ENCODE data around the gene DISC1.

The DISC1 gene

DNA sequence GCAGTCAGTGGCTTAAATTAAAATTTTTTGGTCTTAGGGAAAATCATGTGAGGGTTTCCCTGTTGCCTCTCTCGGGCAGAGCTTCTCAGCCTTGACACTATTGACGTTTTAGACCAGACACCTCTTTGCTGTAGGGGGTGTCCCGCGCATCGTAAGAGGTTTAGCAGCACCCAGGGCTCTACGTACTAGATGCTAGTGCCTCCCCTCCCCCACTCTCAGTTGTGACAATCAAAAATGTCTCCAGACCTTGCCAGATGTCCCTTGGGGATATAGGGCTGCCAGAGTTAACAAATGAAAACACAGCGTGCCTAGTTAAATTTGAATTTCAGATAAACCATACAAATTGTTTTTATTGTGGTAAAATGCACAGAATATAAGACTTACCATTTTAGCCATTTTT is 293.3 kb downstream of the DISC1 start:
- in situ Hi-C loops (cut with MboI; ENCODE audit: low sequenced_read_pairs): no loop called here

DNA sequence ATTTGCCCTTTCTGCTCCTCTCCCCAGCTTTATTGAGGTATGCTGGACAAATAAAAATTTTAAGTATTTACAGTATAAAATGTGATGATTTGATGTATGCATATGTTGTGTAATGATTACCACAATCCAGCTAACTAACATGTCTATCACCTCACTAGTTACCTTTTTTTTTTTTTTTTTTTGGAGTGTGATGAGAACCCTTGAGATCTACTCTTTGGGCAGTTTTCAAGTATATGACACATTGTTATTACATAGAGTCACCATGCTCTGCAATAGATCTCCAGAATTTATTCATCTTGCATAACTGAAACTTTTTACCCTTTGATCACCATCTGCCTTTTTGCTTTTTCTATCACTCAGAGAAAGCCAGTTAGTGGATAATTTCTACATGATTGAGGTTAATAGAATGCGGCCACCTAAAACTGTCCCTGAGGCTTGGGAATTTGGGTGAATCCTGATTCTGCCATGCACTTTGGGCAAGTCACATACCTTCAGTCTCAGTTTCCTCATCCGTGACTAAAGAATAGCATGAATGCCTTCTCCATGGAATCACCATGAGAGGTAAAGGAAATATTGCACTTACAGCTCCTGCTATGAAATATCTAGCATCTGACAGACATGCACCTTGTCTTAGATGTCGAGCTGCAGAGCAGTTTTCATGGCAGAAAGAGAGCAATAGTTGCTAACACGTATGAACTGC is 295.2 kb downstream of the DISC1 start:
- in situ Hi-C loops (cut with MboI; ENCODE audit: low sequenced_read_pairs): no loop called here

DNA sequence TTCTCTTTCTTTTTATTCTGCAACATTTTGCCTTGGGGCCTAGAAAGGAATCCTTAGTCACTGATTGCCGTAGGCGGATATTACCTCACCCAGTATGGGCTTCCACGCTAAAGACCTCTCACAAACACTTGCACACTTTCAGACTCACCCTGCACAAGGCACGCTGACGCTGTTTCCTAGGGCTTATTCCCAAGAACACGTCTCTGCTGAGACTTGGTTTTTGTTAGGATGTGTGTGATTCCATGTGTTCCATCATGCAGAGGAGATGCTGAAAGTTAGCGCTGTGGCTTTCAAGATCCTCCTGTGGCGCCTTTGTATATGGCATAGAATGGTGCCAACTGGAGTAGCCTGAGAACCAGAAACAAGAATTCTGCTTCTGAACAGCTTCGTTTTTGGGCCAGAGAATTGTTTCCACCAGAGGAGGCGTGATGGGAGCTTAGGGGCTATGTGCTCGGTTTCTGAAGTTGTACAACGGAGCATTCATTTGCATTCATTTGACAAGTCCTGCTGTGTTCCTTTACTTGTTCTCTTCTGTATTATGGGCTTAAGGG is 297.0 kb downstream of the DISC1 start:
- in situ Hi-C loops (cut with MboI; ENCODE audit: low sequenced_read_pairs): no loop called here

DNA sequence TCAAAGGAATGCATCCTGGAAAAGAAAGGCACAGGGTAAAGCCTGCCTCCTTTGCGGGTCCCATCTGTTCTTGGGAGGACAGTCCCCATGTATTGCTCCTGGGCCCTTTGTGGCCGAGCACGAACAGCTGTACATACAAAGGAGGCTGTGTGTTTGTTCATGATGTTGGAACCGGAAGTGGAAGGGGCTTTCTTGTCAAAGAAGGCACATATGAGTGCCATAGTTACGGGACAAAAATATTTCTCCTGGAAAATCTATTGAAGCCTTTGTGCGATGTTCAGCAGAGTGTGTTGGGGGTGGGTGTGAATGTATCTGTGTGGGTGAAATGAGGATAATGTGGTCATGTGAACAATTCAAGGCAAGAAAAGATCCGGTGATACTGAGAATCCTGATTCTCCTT is 297.6 kb downstream of the DISC1 start:
- in situ Hi-C loops (cut with MboI; ENCODE audit: low sequenced_read_pairs): no loop called here

DNA sequence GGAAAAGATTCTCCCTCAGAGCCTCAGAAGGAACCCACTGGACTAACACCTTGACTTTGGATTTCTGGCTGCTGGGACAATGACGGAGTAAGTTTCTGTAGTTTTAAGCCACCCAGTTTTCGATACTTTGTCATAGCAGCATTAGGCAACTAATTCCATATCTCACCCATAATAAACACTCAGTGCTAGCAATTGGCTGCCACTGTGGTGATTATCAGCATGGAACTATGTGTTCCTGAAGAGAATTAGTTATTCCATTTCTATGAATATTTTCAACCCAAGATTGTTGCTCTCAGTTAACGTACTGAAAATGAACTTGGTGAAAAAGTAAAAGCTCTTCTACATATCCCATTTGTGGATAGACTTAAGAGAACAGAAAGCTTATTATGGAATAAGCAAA is 299.3 kb downstream of the DISC1 start:
- in situ Hi-C loops (cut with MboI; ENCODE audit: low sequenced_read_pairs): no loop called here

DNA sequence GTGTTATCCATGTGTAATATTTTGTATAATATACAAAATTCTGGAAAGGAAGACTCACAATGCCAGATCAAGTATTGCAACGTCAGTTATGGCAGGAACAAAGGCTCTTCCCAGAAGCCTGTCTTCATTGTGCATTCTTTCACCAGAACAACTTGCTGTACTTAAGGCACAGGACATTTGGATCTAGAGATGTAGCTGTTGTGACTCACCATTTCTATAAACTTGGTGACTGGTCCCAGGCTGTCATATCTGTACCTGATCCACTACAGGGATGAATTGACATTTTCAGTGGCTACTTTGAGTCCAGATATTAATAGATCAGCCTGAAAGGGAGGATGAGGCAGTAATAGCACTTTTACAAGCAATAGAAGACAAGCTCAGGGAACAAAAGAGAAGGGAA is 299.8 kb downstream of the DISC1 start:
- in situ Hi-C loops (cut with MboI; ENCODE audit: low sequenced_read_pairs): no loop called here

DNA sequence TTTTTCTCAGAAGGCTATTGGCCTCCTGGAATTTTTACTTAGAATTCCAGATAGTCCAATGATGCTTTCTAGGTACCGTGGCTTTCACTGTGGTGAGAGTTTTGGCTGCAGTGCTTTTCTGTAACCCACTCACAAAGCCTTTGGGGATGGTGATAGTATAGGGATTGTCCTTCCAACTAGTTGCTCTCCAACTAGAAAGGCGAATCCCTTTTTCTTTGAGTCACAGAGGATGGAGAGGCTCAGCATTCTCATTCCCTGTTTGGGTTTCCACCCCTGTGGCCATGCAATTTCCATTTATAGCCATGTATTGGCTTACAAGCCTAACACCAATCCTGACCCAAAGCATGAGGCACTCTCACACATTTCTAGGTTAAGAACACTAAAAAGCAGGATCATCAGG is 300.3 kb downstream of the DISC1 start:
- in situ Hi-C loops (cut with MboI; ENCODE audit: low sequenced_read_pairs): no loop called here

DNA sequence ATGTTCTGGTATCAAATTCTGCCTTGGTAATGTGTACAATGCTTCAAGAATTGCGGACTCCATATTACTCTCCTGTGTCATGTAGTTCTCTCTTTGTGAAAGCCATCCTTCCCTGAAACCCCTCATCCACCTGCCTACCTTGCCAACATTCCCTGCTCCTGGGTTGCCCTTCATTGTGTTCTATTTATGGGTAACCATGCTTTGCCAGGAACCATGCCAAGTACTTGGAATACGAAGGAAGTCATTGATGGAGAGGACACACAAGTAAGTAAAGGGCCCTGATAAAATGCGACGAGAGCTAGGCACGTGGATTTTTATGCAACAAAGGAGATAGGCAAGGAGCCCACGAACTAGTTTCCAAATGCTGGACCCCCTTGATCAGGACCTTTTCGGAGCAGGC is 300.8 kb downstream of the DISC1 start:
- in situ Hi-C loops (cut with MboI; ENCODE audit: low sequenced_read_pairs): no loop called here

DNA sequence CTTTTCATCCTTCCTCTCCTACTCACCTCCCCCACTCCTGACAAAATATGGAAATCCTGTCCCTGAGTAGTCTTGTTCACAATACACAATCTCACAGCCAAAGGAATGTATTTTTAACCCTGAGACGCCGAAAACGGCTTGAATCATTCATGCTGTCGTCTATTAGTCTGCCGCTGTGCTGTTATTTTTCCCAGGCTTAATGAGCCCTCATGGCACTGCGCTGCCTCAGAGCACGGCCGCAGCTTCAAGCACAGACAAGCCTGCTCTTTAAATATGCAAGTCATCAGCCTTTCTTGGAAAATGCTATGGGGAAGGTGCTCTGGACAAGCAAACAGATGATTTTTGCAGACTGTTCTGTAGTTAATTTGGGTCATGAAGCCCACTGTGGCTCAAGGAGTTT is 302.7 kb downstream of the DISC1 start:
- in situ Hi-C loops (cut with MboI; ENCODE audit: low sequenced_read_pairs): no loop called here

DNA sequence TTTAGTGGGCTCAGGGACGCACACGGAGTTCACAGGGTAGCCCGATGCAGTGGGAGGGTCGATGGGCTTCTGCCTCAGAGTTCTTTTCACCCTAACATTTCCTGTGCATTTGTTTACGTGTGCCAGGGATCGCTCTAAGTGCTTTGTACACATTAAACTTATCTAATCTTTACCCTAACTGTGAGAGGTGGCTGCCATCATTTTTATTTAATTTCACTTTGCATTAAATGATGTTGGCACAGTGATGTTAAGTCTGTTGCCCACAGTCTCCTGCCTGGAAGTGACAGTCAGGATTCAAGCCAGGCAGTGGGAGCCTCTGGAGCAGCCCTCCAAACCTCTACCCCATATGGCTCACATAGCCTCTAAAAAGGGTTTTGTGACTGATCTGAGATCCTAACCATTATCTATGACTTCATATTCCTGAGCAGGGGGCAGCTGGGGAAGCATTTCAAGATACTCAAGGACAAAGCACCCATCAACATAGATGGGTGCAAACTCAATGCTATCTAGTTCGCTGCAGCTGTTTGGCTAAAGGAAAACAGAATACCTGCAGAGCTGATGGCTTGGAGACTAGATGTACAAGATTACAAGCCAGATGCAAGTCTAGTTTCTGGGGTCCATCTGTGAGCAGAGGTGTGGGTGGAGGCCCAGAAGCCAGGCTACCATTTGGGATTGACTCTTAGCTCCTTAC is 303.8 kb downstream of the DISC1 start:
- in situ Hi-C loops (cut with MboI; ENCODE audit: low sequenced_read_pairs): no loop called here

DNA sequence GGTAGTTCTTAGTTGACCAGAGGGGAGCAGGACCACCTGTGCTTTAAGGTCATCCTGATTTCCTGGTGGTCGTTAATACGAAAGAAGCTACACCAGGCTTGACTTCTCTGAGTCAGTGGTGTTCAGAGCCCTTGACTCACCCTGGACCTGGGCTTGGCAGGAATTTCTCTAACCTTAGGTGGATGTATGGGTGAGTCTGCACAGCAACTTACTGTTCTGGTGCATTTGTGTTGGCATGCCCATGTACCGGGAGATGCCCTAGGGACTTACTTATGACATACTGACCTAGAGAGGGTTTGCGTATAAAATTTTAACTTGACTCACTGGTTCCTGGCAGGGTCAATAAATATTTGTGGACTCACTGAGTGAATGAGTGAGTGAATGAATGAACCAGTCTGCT is 304.6 kb downstream of the DISC1 start:
- in situ Hi-C loops (cut with MboI; ENCODE audit: low sequenced_read_pairs): no loop called here

DNA sequence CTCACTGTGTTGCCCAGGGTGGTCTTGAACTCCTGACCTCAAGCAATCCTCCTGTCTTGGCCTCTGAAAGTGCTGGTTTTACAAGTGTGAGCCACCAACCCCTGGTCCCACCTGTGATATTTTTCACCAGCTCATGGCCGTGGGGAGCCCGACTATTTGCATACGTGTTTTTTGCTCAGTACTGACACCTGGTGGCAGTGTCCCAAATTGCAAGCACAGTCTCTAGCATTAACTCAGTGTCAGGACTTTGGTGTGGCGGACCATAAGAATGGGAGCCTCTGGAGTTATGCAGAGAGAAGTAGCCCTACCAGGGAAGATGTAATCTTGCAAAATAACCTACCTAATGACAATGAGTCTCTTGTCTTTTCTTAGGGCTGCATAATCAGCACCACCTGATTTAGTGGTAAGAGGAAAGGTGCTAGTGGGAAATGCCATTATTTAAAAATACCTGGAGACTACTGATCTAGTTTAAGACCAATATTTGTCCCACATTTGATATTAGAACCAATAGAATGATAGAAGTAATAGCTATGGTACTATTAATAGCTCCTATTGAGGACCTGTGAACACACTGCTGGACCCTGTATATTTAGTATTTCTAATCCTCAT is 305.4 kb downstream of the DISC1 start:
- in situ Hi-C loops (cut with MboI; ENCODE audit: low sequenced_read_pairs): no loop called here

DNA sequence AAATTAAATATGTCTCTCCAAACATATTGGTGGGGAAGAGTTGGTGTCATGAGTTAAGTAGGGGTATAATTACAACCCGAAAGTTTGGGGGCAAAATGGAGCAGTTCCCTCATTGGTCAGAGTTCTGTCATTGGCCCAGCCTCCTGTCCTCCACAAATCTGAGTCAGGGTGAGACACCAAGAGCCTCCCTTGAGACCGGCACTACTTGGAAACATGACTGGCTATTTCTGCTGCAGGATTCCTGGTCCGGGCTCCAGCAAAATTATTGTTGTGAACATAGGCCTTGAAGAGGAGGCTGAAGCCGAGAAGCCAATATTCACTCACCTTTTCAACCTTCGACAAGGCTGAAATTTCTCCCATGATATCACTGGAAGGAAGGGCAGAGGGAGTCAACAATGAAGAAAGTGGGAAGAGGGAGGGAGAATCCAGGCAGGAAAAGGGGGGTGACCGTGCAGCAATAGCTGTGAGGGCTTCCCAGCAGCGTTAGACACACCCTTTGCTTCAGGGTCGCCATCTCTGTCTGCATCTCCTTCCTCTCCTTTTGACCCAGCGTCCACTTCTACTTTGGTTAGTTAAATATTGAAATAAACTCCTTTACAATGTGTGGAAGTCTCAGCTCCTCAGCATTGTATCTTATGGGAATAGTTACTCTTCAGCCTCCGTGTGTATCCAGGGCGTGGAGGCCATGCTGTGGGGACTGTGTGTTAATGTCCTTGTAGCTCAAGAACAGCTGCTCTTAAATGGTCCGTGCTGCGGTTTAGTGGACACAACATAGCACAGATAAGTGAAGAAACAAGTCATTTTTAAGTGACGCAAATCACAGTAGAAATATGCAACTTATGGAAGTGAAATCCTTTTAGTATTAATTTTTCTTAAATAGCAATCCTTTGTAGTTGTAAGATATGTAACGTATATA is 307.4 kb downstream of the DISC1 start:
- in situ Hi-C loops (cut with MboI; ENCODE audit: low sequenced_read_pairs): no loop called here

DNA sequence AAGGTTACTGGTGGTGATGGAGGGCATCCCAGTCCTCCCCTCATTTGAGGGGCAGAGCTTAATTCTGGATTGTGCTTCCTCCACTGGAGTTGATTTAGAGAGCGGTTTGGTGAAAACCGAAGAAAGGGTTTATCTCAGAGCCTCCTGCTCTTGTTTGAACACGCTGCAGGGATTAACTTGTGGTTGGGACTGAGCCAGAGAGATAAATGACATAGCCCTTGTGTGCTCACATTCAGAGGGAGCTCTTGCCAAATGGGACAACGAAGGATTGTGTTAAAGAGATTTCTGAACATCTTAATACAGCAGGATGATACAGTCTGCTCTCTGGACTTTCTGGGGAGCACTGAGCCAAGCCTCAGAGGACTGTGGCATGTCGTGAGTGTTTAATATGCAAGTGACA is 308.2 kb downstream of the DISC1 start:
- in situ Hi-C loops (cut with MboI; ENCODE audit: low sequenced_read_pairs): no loop called here

DNA sequence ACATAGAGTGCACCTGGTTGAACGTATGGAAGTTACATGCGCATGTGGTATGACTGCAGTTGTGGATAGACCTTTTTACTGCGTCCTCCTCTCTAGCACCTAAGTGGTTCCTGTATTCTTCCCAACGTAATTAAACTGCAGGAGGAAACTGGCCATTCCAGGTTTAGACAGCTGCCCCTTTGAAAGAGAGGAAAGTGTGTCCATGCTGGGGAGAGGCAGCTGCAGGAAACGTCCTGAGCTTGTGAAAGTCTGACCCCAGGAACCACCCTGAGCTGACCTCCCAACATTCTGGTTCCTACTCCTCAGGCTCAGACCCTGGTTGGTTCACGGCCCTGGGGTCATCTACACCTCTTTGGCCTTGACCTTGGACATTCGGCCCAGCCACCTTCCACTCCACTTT is 309.3 kb downstream of the DISC1 start:
- in situ Hi-C loops (cut with MboI; ENCODE audit: low sequenced_read_pairs): no loop called here

DNA sequence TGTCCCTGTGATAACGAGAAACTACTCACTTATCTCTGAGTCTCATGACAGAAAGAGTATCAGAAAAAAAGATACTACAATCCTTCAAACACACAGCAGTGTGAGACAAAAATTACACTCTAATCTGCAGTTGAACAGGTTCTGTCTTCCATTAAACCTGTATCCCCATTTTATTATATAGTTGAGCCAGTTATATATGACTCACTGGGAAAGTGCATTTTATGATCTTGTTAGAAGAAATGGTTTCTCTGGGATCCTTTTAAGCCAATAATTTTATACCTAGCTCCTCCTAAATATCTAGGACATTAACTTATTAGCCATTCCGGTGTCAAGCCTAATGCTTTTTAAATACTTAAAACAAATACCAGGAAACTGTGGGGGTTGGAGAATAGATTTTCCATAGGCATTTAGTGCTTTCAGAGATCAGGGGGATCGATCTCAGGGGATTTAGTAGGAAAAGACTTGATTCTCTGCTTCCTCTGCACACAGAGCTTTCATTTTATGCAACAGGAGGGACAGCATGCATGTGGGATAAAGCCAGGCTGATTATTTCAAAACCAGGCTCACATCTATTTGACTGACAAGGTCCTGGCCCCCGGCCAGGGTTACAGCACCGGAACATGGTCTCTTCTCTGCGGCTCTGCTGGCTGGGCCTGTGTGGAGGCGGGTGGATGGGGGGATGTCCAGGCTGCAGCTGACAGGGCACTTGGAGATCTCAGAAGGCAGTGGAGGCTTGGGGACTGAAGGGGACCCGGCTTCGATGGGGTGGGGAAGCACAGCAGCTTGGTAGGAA is 310.6 kb downstream of the DISC1 start:
- in situ Hi-C loops (cut with MboI; ENCODE audit: low sequenced_read_pairs): no loop called here

DNA sequence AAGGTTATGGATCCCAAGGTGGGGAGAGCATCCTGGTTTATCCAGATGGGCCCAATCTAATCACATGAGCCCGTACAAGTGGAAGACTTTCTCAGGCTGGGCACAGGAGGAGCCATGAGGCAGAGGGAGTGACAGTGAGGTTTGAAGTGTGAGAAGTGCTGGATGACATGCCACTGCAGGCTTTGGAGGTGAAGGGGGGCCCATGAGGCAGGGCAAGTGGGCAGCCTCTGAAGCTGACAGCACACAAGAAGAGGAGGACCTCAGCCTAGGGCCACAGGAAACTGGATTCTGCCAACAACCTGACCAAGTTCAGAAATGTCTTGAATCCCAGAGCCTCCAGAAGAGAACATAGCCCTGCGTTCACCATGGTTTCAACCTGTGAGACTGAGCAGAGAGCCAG is 311.6 kb downstream of the DISC1 start:
- in situ Hi-C loops (cut with MboI; ENCODE audit: low sequenced_read_pairs): no loop called here

DNA sequence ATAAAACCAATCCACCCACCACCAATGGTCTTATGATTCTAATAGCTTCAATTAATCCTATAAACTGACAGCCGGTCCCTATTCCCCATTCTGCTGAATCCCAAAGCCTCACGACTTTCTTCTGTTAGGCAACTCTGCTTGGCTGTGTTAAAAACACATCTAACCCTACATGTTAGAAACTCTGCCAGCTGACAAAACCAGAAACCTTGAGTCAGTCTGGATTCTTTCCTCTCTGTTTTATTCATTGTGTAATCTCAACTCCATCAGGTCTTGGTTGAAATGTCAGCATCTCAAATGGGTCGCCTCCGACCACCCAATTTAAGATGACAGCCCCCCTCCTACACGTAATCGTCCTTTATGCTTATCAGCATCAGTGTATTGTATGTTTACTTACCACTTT is 312.1 kb downstream of the DISC1 start:
- in situ Hi-C loops (cut with MboI; ENCODE audit: low sequenced_read_pairs): no loop called here

DNA sequence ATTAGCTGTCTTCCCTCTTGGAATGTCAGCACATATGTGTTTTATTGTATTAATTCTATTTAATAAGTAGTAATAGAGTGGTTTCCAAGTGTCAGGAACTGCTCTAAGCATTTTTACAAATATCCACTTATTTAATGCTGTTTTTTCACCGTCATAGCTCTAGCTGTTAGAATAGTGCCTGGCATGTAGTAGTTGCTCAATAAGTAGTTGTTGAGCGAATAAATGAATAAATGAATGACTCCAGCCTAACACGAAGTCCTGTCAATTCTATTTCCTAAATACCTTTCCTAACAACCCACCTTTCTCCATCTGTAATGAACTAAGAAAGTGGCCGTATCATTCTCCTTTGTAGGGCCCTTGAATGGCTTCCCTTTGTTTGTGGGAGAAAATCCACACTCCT is 312.5 kb downstream of the DISC1 start:
- in situ Hi-C loops (cut with MboI; ENCODE audit: low sequenced_read_pairs): no loop called here

DNA sequence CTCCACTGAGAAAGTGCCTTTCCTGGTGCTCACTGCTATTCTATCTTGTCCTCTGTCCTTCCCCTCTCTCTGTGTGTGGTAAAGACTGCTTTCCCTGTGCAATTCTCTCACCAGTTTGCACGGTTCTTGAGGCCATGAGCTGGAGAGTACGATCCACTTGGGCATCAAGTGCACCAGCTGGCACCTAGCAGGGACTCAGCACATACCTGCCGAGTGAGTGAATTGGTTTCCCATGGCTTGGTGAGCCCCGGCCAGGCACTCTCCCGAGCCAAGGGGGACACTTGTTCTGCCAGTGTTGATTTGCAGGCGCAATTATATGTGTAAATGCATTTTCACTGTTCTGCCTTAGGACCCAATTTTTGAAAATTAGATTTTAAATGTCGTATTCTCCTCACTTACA is 313.5 kb downstream of the DISC1 start:
- in situ Hi-C loops (cut with MboI; ENCODE audit: low sequenced_read_pairs): no loop called here
